K562 (cell line): Measurements from ENCODE around the gene FREM3. TPM values are rescaled to one million over a fixed set of nuclear protein-coding genes. Genes with fewer than 3 reads are reported as not detected.

ENCODE experiments used
- ATAC-seq: fragments of 200-7000 bp; cut with Tn5 transposase; 3 replicates; pipeline ENCODE4 v1.9.1; 2020; ENCODE audit warnings: moderate library complexity
- BruUV-seq: library from RNA; stranded (reverse); fragments of 400-500 nt; replicated peaks from 2 replicates; lab custom pipeline; 2021; lab: Mats Ljungman, UMichigan
- CTCF ChIA-PET: fragments of 300-600 bp; formaldehyde crosslinking; extraction: SDS; loops from one replicate; lab custom pipeline; 2021; ENCODE audit warnings: low intra/inter-chr PET ratio; lab: Yijun Ruan, JAX
- POLR2A ChIA-PET: fragments of 300-600, 350-650 bp; sonication (Branson Sonifier 250); formaldehyde crosslinking; extraction: SDS; loops from one replicate; lab custom pipeline; 2021; ENCODE audit warnings: antibody characterized with exemption, inconsistent platforms; lab: Yijun Ruan, JAX
- DNase-seq, 4 experiments: peaks; one replicate each; pipeline versions ENCODE4 v3.0.0 to v3.0.0-alpha.2; 2011 to 2018; ENCODE audit warnings: low spot score in 3 of 4, mixed read lengths in 3 of 4; ENCODE audit errors: extremely low read depth in 1 of 4
- FAIRE-seq: peaks from 2 replicates; lab custom pipeline; 2011; peaks lifted over from hg19 to GRCh38; lab: Jason Lieb, UNC
- H2AFZ ChIP-seq: 2 replicates; pipeline ENCODE4 v1.6.0; 2011; ENCODE audit warnings: low read depth, low read length, control low read depth, inconsistent platforms
- H3K27ac ChIP-seq: fragments of 200-600 bp; 3 replicates; pipeline ENCODE4 v1.8.0; 2011; ENCODE audit warnings: low read depth, mild to moderate bottlenecking, control low read depth, inconsistent platforms, low read length, moderate library complexity, mixed read lengths; ENCODE audit errors: extremely low read depth
- H3K27me3 ChIP-seq, 2 experiments: fragments of 300-600 bp in 1 of 2; 2 replicates in 1 of 2; 3 replicates in 1 of 2; pipeline versions ENCODE4 v1.6.0 to v1.8.0; 2011; ENCODE audit warnings: inconsistent platforms in 2 of 2, low read length in 2 of 2, mild to moderate bottlenecking in 1 of 2, mixed read lengths in 1 of 2, moderate library complexity in 1 of 2; ENCODE audit not compliant: control insufficient read depth in 2 of 2, insufficient read depth in 2 of 2
- H3K36me3 ChIP-seq: fragments of 300-600 bp; 3 replicates; pipeline ENCODE4 v1.8.0; 2011; ENCODE audit warnings: mild to moderate bottlenecking, low read length, inconsistent platforms; ENCODE audit not compliant: control insufficient read depth, insufficient read depth
- H3K4me1 ChIP-seq, 2 experiments: fragments of 200-600 bp in 1 of 2; replicated peaks in 1 of 2; 2 replicates in 1 of 2; 3 replicates in 1 of 2; pipeline versions ENCODE4 v1.5.1 to v1.8.0; 2011; ENCODE audit warnings: inconsistent platforms in 2 of 2, low read length in 2 of 2, mild to moderate bottlenecking in 1 of 2, mixed read lengths in 1 of 2, moderate library complexity in 1 of 2; ENCODE audit not compliant: control insufficient read depth in 2 of 2, insufficient read depth in 2 of 2
- H3K4me2 ChIP-seq: 2 replicates; pipeline ENCODE4 v1.6.1; 2011; ENCODE audit warnings: low read length, control low read depth, inconsistent platforms, mixed read lengths; ENCODE audit not compliant: insufficient read depth
- H3K4me3 ChIP-seq: fragments of 200-600 bp; sonication (generic), shearing (Covaris generic); 2 replicates; pipeline ENCODE4 v1.5.1; 2016; ENCODE audit warnings: control low read depth, inconsistent platforms
- H3K79me2 ChIP-seq: fragments of 200-600 bp; 3 replicates; pipeline ENCODE4 v1.8.0; 2011; ENCODE audit warnings: low read length, inconsistent platforms; ENCODE audit not compliant: control insufficient read depth, insufficient read depth
- H3K9ac ChIP-seq, 2 experiments: 2 replicates each; pipeline versions ENCODE4 v1.6.0 to v1.6.1; 2011; ENCODE audit warnings: low read depth in 2 of 2, low read length in 2 of 2, control low read depth in 1 of 2, inconsistent platforms in 1 of 2, mild to moderate bottlenecking in 1 of 2, mixed read lengths in 1 of 2; ENCODE audit not compliant: insufficient read depth in 1 of 2
- H3K9me1 ChIP-seq: one replicate; pipeline ENCODE4 v1.6.0; 2011; ENCODE audit warnings: inconsistent platforms, mild to moderate bottlenecking, low read length, moderate library complexity; ENCODE audit not compliant: control insufficient read depth, insufficient read depth
- H3K9me3 ChIP-seq: replicated peaks from 2 replicates; pipeline ENCODE4 v1.5.1; 2011; ENCODE audit warnings: low read depth, low read length, inconsistent platforms; ENCODE audit not compliant: control insufficient read depth, insufficient read depth
- H4K20me1 ChIP-seq: replicated peaks from 2 replicates; pipeline ENCODE4 v1.6.1; 2011; ENCODE audit warnings: low read length, inconsistent platforms, mixed read lengths; ENCODE audit not compliant: control insufficient read depth, insufficient read depth
- CBFA2T2 ChIP-seq: fragments of 450-650 bp; conservative IDR thresholded peaks from 2 replicates; pipeline ENCODE4 v1.6.1; 2017; ENCODE audit warnings: mild to moderate bottlenecking
- CBFA2T3 ChIP-seq: fragments of 450-650 bp; IDR thresholded peaks from 2 replicates; pipeline ENCODE4 v1.6.1; 2017
- CTCF ChIP-seq, 3 experiments: IDR thresholded peaks in 2 of 3; conservative IDR thresholded peaks in 1 of 3; 2 replicates each; pipeline ENCODE4 v1.5.1; 2011 to 2012; ENCODE audit warnings: low read length in 3 of 3, mild to moderate bottlenecking in 3 of 3, control low read depth in 2 of 3, improper control_type of control experiment in 1 of 3, inconsistent platforms in 1 of 3, low read depth in 1 of 3, mixed read lengths in 1 of 3, moderate library complexity in 1 of 3; ENCODE audit not compliant: insufficient read depth in 2 of 3
- PKNOX1 ChIP-seq: fragments of 450-650 bp; IDR thresholded peaks from 2 replicates; pipeline ENCODE4 v1.6.1; 2016
- RAD21 ChIP-seq, 2 experiments: fragments of 250-450 bp in 1 of 2; fragments of 450-650 bp in 1 of 2; sonication (Bioruptor Pico) in 1 of 2; formaldehyde crosslinking in 1 of 2; IDR thresholded peaks in 1 of 2; conservative IDR thresholded peaks in 1 of 2; 2 replicates each; pipeline versions ENCODE4 v1.4.0 to v1.8.0; 2020 to 2022; ENCODE audit warnings: mild to moderate bottlenecking in 2 of 2, moderate library complexity in 1 of 2
- REST ChIP-seq, 2 experiments: fragments of 450-650 bp; formaldehyde crosslinking in 1 of 2; IDR thresholded peaks; 2 replicates each; pipeline versions ENCODE4 v1.4.0 to v1.6.1; 2014 to 2020; ENCODE audit warnings: mild to moderate bottlenecking in 2 of 2, borderline replicate concordance in 1 of 2, low read depth in 1 of 2
- TAL1 ChIP-seq: fragments of 450-650 bp; IDR thresholded peaks from 2 replicates; pipeline ENCODE4 v1.6.1; 2016; ENCODE audit warnings: mild to moderate bottlenecking
- ZNF184 ChIP-seq: sonication (generic); formaldehyde crosslinking; IDR thresholded peaks from 2 replicates; pipeline ENCODE4 v1.5.0; 2020; ENCODE audit warnings: missing genetic modification reagents
- whole genome bisulfite sequencing: fragments of 100-300 bp; shearing (Covaris generic); methylation state at CpG from one replicate; pipeline ENCODE4 v1.1.6; 2016; ENCODE audit warnings: low coverage, mixed read lengths; ENCODE audit not compliant: insufficient coverage; ENCODE audit errors: missing lambda C conversion rate; 5-methylcytosine and 5-hydroxymethylcytosine counted together
- in situ Hi-C: fragments of 300-500 bp; cut with MboI; formaldehyde crosslinking; loops from 4 replicates; pipeline ENCODE4 v1.15.0; 2018; ENCODE audit warnings: inconsistent platforms, mixed read lengths
- intact Hi-C: fragments of 100-400 bp; cut with micrococcal nuclease; formaldehyde crosslinking; loops from 2 replicates; pipeline ENCODE4 v1.14.2; 2022
- polyA plus RNA-seq, 8 experiments: library from polyadenylated mRNA; depleted of rRNA in 4 of 8; stranded (reverse) in 5 of 8; unstranded in 3 of 8; fragments of >200 nt; fragmentation: Nextera tagmentation in 2 of 8; fragmentation: Illumina TruSeq in 1 of 8; extraction: Ambion mirVana in 2 of 8; extraction: Trizol in 1 of 8; gene quantifications; 2 replicates each; pipeline versions ENCODE4 v1.2.1 to v1.2.3, GENCODE V29; 2011 to 2014; ENCODE audit warnings: inconsistent platforms in 1 of 8, missing spikeins in 1 of 8
- total RNA-seq, 7 experiments: library from RNA; depleted of rRNA in 6 of 7; stranded (reverse); fragments of >200 nt in 6 of 7; fragmentation: Illumina TruSeq in 2 of 7; extraction: Trizol in 2 of 7; gene quantifications; 2 replicates each; pipeline versions ENCODE4 v1.2.1 to v1.2.3, GENCODE V29; 2011 to 2021; ENCODE audit warnings: low replicate concordance in 1 of 7

Gene FREM3
- total and polyA plus RNA-seq, 9 of the 15 experiments (the other 6 are each of a cell fraction or from before 2014, with no cell fraction given), result not detected

GRCh38 chr4:143558823-143559756 is 141.4 kb downstream of the FREM3 start:
- H3K4me2 ChIP-seq, result no peak overlapping the region
- 82% methylated on average over 35 of the region's 57 CpGs for WGBS
- H3K9me1 ChIP-seq, result no peaks in the 10 kb centered on the region
- ATAC-seq (peak; percentile 61), FAIRE-seq (no peak), DNase-seq (peak in 2 of 4 experiments; percentile 16 to 19)
- H3K27ac ChIP-seq, result no peak overlapping the region
- peaks cover 7% of the 10 kb centered on the region; the same call in 1 of the 3 replicates for H3K36me3 ChIP-seq
- no peaks in the 10 kb centered on the region for H3K9me3 ChIP-seq
- no peaks in the 10 kb centered on the region for H3K4me1 ChIP-seq
- H4K20me1 ChIP-seq, result no peaks in the 10 kb centered on the region
- in situ Hi-C loops (no loop called here), intact Hi-C loops (no loop called here)
- ChIA-PET CTCF (interaction anchor here (0.6 kb wide), 1 partner anchor 8 kb away, joined by 3 read pairs; no protein-coding TSS in a partner anchor), POLR2A (interaction anchor here (1.4 kb wide), 1 partner anchor 13 kb away, joined by 6 read pairs; no protein-coding TSS in a partner anchor)
- no peaks in the 10 kb centered on the region for H3K79me2 ChIP-seq
- no peaks in the 10 kb centered on the region for H3K27me3 ChIP-seq
- H3K9ac ChIP-seq, result no peak overlapping the region
- H2AFZ ChIP-seq, result no peak overlapping the region
- H3K4me3 ChIP-seq, result no peak overlapping the region
- BruUV-seq, result no TSS peak
- TF ChIP-seq TAL1 (peak; percentile 55), CBFA2T3 (peak; percentile 68), REST (IDR thresholded peaks at IDR 0.05; ENCODE audit: borderline replicate concordance) (0 out of 2 replicates have a peak, but pooled peaks have one; percentile 8), REST (CRISPR knock-in tag; IDR thresholded peaks at IDR 0.05; ENCODE audit: low read depth) (no peak), PKNOX1 (no peak), RAD21 (CRISPR knock-in tag; conservative IDR thresholded peaks at IDR 0.05 in 1 of 2, IDR thresholded peaks at IDR 0.05 in 1 of 2) (peak in 1 of 2 experiments; percentile 30; a peak in 1 of 4 replicates), CTCF (IDR thresholded peaks at IDR 0.05 in 2 of 3, conservative IDR thresholded peaks at IDR 0.05 in 1 of 3; ENCODE audit: insufficient read depth in 2 of 3, low read depth in 1 of 3, low read length in 3 of 3) (peak; percentile 10 to 56 (median 26); a peak in 3 of 6 replicates), ZNF184 (CRISPR knock-in tag) (no peak), CBFA2T2 (peak; percentile 51)
